Endothelial cell of umbilical vein (primary cell): ENCODE results near the gene DUS1L. TPM values are rescaled to one million over a fixed set of nuclear protein-coding genes. Genes with fewer than 3 reads are reported as not detected.

ENCODE experiments used
- BruUV-seq: library from RNA; stranded (reverse); fragments of 400-500 nt; replicated peaks from 2 replicates; lab custom pipeline; 2021; lab: Mats Ljungman, UMichigan
- CTCF ChIA-PET: fragments of 300-600, 350-600 bp; sonication (Branson Sonifier 250); formaldehyde crosslinking; loops from one replicate; lab custom pipeline; 2021; ENCODE audit warnings: antibody characterized with exemption, inconsistent platforms; lab: Charles Lee
- POLR2A ChIA-PET: fragments of 300-600, 350-600 bp; sonication (Branson Sonifier 250); formaldehyde crosslinking; loops from one replicate; lab custom pipeline; 2021; ENCODE audit warnings: antibody characterized with exemption, inconsistent platforms; lab: Charles Lee
- DNase-seq: peaks from one replicate; pipeline ENCODE4 v3.0.0-alpha.2; 2011; ENCODE audit warnings: low read depth, low spot score
- FAIRE-seq: peaks from 2 replicates; lab custom pipeline; 2011; peaks lifted over from hg19 to GRCh38; lab: Jason Lieb, UNC
- H2AFZ ChIP-seq: 2 replicates; pipeline ENCODE4 v1.6.0; 2012; ENCODE audit warnings: low read depth, low read length, control low read depth, inconsistent platforms
- H3K27ac ChIP-seq: 2 replicates; pipeline ENCODE4 v1.5.1; 2011; ENCODE audit warnings: low read depth, mild to moderate bottlenecking, control low read depth, low read length, moderate library complexity; ENCODE audit not compliant: insufficient read depth
- H3K27me3 ChIP-seq, 2 experiments: 2 replicates each; pipeline versions ENCODE4 v1.6.0 to v1.6.1; 2011; ENCODE audit warnings: low read length in 2 of 2, mixed read lengths in 1 of 2; ENCODE audit not compliant: control insufficient read depth in 2 of 2, insufficient read depth in 2 of 2
- H3K36me3 ChIP-seq, 2 experiments: 2 replicates in 1 of 2; 3 replicates in 1 of 2; pipeline ENCODE4 v1.5.1; 2011; ENCODE audit warnings: low read length in 2 of 2, mild to moderate bottlenecking in 1 of 2, moderate library complexity in 1 of 2; ENCODE audit not compliant: control insufficient read depth in 2 of 2, insufficient read depth in 2 of 2; ENCODE audit errors: extremely low read depth in 1 of 2
- H3K4me1 ChIP-seq: 3 replicates; pipeline ENCODE4 v1.5.1; 2011; ENCODE audit warnings: mild to moderate bottlenecking, low read length; ENCODE audit not compliant: control insufficient read depth, insufficient read depth; ENCODE audit errors: extremely low read depth
- H3K4me2 ChIP-seq: 2 replicates; pipeline ENCODE4 v1.6.1; 2011; ENCODE audit warnings: low read length, control low read depth, mixed read lengths; ENCODE audit not compliant: insufficient read depth
- H3K4me3 ChIP-seq, 3 experiments: fragments of 200-600 bp in 1 of 3; sonication (generic), shearing (Covaris generic) in 1 of 3; replicated peaks in 1 of 3; 2 replicates each; pipeline ENCODE4 v1.5.1; 2011 to 2016; ENCODE audit warnings: control low read depth in 3 of 3, low read length in 3 of 3, mild to moderate bottlenecking in 2 of 3, inconsistent platforms in 1 of 3, low read depth in 1 of 3, moderate library complexity in 1 of 3; ENCODE audit not compliant: insufficient read depth in 1 of 3
- H3K79me2 ChIP-seq: 2 replicates; pipeline ENCODE4 v1.6.0; 2012; ENCODE audit warnings: low read length, inconsistent platforms; ENCODE audit not compliant: control insufficient read depth, insufficient read depth
- H3K9ac ChIP-seq: replicated peaks from 2 replicates; pipeline ENCODE3; 2011; ENCODE audit warnings: low read length, control low read depth; ENCODE audit not compliant: insufficient read depth; ENCODE audit errors: extremely low read depth
- H3K9me1 ChIP-seq: replicated peaks from 3 replicates; pipeline ENCODE4 v1.6.0; 2011; ENCODE audit warnings: mild to moderate bottlenecking, low read length; ENCODE audit not compliant: control insufficient read depth, insufficient read depth; ENCODE audit errors: extremely low read depth
- H3K9me3 ChIP-seq: replicated peaks from 2 replicates; pipeline ENCODE4 v1.5.1; 2012; ENCODE audit warnings: low read length, inconsistent platforms; ENCODE audit not compliant: control insufficient read depth, insufficient read depth
- H4K20me1 ChIP-seq: replicated peaks from 2 replicates; pipeline ENCODE3; 2011; ENCODE audit warnings: mild to moderate bottlenecking, low read length; ENCODE audit not compliant: control insufficient read depth, insufficient read depth; ENCODE audit errors: extremely low read depth
- CTCF ChIP-seq, 2 donors: IDR thresholded peaks; 1 replicate in 1 of 2; 2 replicates in 1 of 2; pipeline ENCODE4 v1.5.1; 2011; ENCODE audit warnings: low read length in 2 of 2, mild to moderate bottlenecking in 2 of 2, moderate library complexity in 2 of 2, control low read depth in 1 of 2, inconsistent platforms in 1 of 2, low read depth in 1 of 2; ENCODE audit not compliant: insufficient read depth in 1 of 2; ENCODE audit errors: extremely low read depth in 1 of 2
- EZH2 ChIP-seq: IDR thresholded peaks from 2 replicates; pipeline ENCODE4 v1.6.1; 2012; ENCODE audit warnings: borderline replicate concordance, low read depth, mild to moderate bottlenecking, moderate library complexity, low read length, inconsistent platforms; ENCODE audit not compliant: severe bottlenecking
- FOS ChIP-seq: IDR thresholded peaks from 2 replicates; pipeline ENCODE4 v1.6.1; 2011; ENCODE audit warnings: mild to moderate bottlenecking, low read length, moderate library complexity, borderline replicate concordance; ENCODE audit not compliant: insufficient read depth
- GATA2 ChIP-seq: IDR thresholded peaks from 2 replicates; pipeline ENCODE4 v1.7.0; 2011; ENCODE audit warnings: low read depth, mild to moderate bottlenecking, moderate library complexity, mixed read lengths, low read length; ENCODE audit not compliant: insufficient read length, insufficient read depth
- JUN ChIP-seq: IDR thresholded peaks from 2 replicates; pipeline ENCODE4 v1.6.1; 2011; ENCODE audit warnings: borderline replicate concordance, low read depth; ENCODE audit not compliant: insufficient read length, insufficient read depth
- MAX ChIP-seq: IDR thresholded peaks from 2 replicates; pipeline ENCODE4 v1.6.1; 2011; ENCODE audit not compliant: insufficient read depth, insufficient read length
- MYC ChIP-seq: IDR thresholded peaks from one replicate; pipeline ENCODE4 v1.6.1; 2011; ENCODE audit warnings: mild to moderate bottlenecking, low read depth, low read length
- POLR2A ChIP-seq: IDR thresholded peaks from 2 replicates; pipeline ENCODE4 v1.6.1; 2012; ENCODE audit warnings: low read depth, mild to moderate bottlenecking, control low read depth, low read length
- POLR2AphosphoS5 ChIP-seq: IDR thresholded peaks from 2 replicates; pipeline ENCODE4 v1.6.1; 2012; ENCODE audit warnings: low read depth, mild to moderate bottlenecking, control low read depth, low read length, moderate library complexity; ENCODE audit not compliant: insufficient read depth
- dilution Hi-C: fragments of 300-500 bp; cut with MboI; formaldehyde crosslinking; loops from one replicate; pipeline ENCODE4 v1.15.0; 2019; ENCODE audit warnings: low sequenced_read_pairs; ENCODE audit not compliant: extremely low pct_ligation_motif_present
- intact Hi-C: fragments of 100-400 bp; cut with micrococcal nuclease; formaldehyde crosslinking; loops from one replicate; pipeline ENCODE4 v1.10.0; 2022
- polyA plus RNA-seq, 4 experiments: library from polyadenylated mRNA; depleted of rRNA in 3 of 4; stranded (reverse) in 3 of 4; unstranded in 1 of 4; fragments of >200 nt; gene quantifications; 2 replicates each; pipeline versions ENCODE4 v1.2.1 to v1.2.3, GENCODE V29; 2011 to 2012; ENCODE audit warnings: missing spikeins in 1 of 4
- total RNA-seq: library from RNA; stranded (reverse); gene quantifications from 2 replicates; pipeline ENCODE4 v1.2.3, GENCODE V29; 2021

DUS1L gene
- total and polyA plus RNA-seq, 2 donors (not counting 3 experiments of a cell fraction or from before 2014, with no cell fraction given) = 60.1 to 92.9 TPM

- FAIRE-seq = no peak
- Histone ChIP-seq H3K4me1 (peaks cover 11% of the 10 kb centered on the region), H3K9me3 (no peaks in the 10 kb centered on the region), H3K27me3 (no peaks in the 10 kb centered on the region), H4K20me1 (no peaks in the 10 kb centered on the region), H3K79me2 (peaks cover 11% of the 10 kb centered on the region), H3K9me1 (no peaks in the 10 kb centered on the region), H3K36me3 (peaks cover 7 to 23% of the 10 kb centered on the region in 2 experiments), H3K4me3 (peak overlapping the region; percentile 16 to 76 (median 36)), H3K9ac (no peak overlapping the region), H3K27ac (no peak overlapping the region), H2AFZ (peak overlapping the region; percentile 19), H3K4me2 (peak overlapping the region; percentile 30)
- ChIA-PET CTCF (interaction anchor here (0.8 to 3.8 kb wide), 4 partner anchors 13 to 56 kb away, joined by 3 to 19 read pairs (median 12); partner anchors contain the start of genes DCXR and RAC3), POLR2A (no interaction called here)
- TF ChIP-seq MYC (no peak), MAX (no peak), EZH2 (no peak), FOS (no peak), JUN (no peak), CTCF (IDR thresholded peaks at IDR 0.05; ENCODE audit: extremely low read depth in 1 of 2, insufficient read depth in 1 of 2, low read depth in 1 of 2, low read length in 2 of 2) (no peak), POLR2A (no peak), POLR2AphosphoS5 (no peak), GATA2 (no peak)
- TSS peak; percentile 46 for BruUV-seq
- dilution Hi-C loops (no loop called here), intact Hi-C loops (no loop called here)
- DNase-seq = no peak
These were observed 14.6 kb downstream of the DUS1L start for GRCh38 chr17:82050761-82051641.
